CD4-positive, alpha-beta T cell treated with Interleukin-21 for 1 hour (primary cell): ENCODE data around the gene COL25A1.
"Not testable (repeated sequence)": the region's sequence is repeated elsewhere in the genome, so short reads cannot be mapped to it uniquely, and the experiment has no call there.

Source experiments
- DNase-seq: peaks from one replicate; pipeline ENCODE4 v3.0.0-alpha.2; 2020

The COL25A1 gene

GRCh38 chr4:109003964-109004363, 298.5 kb downstream of the COL25A1 start:
- DNase-seq: no peak

- DNase-seq: no peak
Observed at GRCh38 chr4:108991551-108992328, 310.7 kb downstream of the COL25A1 start.

- no peak for DNase-seq
Observed at GRCh38 chr4:108988464-108989195, 313.8 kb downstream of the COL25A1 start.

- not testable (repeated sequence) for DNase-seq
Observed at GRCh38 chr4:108984495-108984894, 318.0 kb downstream of the COL25A1 start.

GRCh38 chr4:108982402-108983185, 319.9 kb downstream of the COL25A1 start:
- DNase-seq: no peak

- no peak for DNase-seq
Observed at GRCh38 chr4:108980455-108981239, 321.8 kb downstream of the COL25A1 start.

GRCh38 chr4:108979759-108980158, 322.7 kb downstream of the COL25A1 start:
- no peak for DNase-seq

- no peak for DNase-seq
Observed at GRCh38 chr4:108978066-108978465, 324.4 kb downstream of the COL25A1 start.

- no peak for DNase-seq
Observed at GRCh38 chr4:108972613-108973283, 329.7 kb downstream of the COL25A1 start.

- no peak for DNase-seq
Observed at GRCh38 chr4:108971473-108971872, 331.0 kb downstream of the COL25A1 start.

- no peak for DNase-seq
Observed at GRCh38 chr4:108965472-108966076, 336.9 kb downstream of the COL25A1 start.

GRCh38 chr4:108965016-108965415, 337.4 kb downstream of the COL25A1 start:
- no peak for DNase-seq

GRCh38 chr4:108963910-108964309, 338.5 kb downstream of the COL25A1 start:
- DNase-seq: no peak

- no peak for DNase-seq
Observed at GRCh38 chr4:108959491-108959890, 343.0 kb downstream of the COL25A1 start.

- no peak for DNase-seq
Observed at GRCh38 chr4:108954880-108955279, 347.6 kb downstream of the COL25A1 start.

- no peak for DNase-seq
Observed at GRCh38 chr4:108953941-108954340, 348.5 kb downstream of the COL25A1 start.

- no peak for DNase-seq
Observed at GRCh38 chr4:108950158-108950915, 352.1 kb downstream of the COL25A1 start.

GRCh38 chr4:108947526-108947925, 354.9 kb downstream of the COL25A1 start:
- no peak for DNase-seq

GRCh38 chr4:108946237-108946636, 356.2 kb downstream of the COL25A1 start:
- DNase-seq: no peak

GRCh38 chr4:108943976-108944591, 358.4 kb downstream of the COL25A1 start:
- DNase-seq: no peak
